GM13977 (cell line): Measurements from ENCODE around the gene GRIK2.

Experiments used
- DNase-seq: peaks from one replicate; pipeline ENCODE4 v3.0.0; 2012; ENCODE audit warnings: low spot score
- CTCF ChIP-seq: IDR thresholded peaks from 2 replicates; pipeline ENCODE4 v1.5.1; 2012; ENCODE audit warnings: mild to moderate bottlenecking, control low read depth; ENCODE audit not compliant: insufficient read depth; ENCODE audit errors: extremely low read depth, missing control alignments
- in situ Hi-C: fragments of 300-500 bp; cut with MboI; formaldehyde crosslinking; loops from one replicate; pipeline ENCODE4 v1.12.0; 2022; ENCODE audit warnings: low sequenced_read_pairs, low pct_unique_long_range_greater_than_20kb, mixed read lengths, inconsistent platforms; ENCODE audit not compliant: unreplicated experiment

Gene GRIK2

DNA sequence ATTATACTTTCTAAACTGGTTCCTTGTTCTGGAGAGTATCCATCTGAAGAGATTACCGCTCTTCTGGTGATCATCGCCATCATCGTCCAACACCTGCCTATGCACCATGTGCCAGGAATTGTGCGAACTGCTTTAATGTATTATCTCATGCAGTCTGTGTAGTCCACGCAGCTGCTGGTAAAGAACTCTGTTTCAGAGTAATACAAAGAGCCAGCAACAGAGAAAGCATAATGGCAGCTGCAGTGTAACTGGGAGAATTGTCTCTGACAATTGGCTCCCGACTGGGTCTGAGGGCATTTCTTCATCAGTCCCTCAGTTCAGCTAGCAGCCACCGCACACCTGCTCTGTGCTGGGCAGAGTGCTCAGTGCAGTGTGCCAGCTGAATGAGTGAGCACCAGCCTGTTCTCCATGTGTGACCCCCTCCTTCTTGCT, 383.4 kb downstream of the GRIK2 start:
- DNase-seq = no peak
- in situ Hi-C loops = no loop called here
- TF ChIP-seq CTCF = no peak

DNA sequence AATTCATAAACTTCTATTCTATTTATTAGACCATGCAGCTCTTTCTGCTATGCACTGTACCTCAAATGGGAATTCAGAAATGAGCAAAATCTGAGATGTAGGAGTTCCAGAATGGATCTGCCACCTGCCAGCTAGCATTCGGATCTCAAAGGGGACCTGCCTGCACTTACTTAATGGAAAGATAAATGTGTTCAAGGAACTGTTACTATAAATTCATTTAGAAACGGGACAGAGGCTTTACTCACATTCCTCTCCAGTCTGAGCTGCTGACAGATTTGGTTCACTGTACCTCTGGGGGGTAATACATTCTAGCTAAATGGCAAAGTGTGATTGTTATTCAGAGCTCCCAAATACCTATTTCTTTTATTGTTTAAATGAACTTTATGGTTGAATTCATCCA, 384.1 kb downstream of the GRIK2 start:
- no peak for TF ChIP-seq CTCF
- in situ Hi-C loops = no loop called here
- DNase-seq = no peak

DNA sequence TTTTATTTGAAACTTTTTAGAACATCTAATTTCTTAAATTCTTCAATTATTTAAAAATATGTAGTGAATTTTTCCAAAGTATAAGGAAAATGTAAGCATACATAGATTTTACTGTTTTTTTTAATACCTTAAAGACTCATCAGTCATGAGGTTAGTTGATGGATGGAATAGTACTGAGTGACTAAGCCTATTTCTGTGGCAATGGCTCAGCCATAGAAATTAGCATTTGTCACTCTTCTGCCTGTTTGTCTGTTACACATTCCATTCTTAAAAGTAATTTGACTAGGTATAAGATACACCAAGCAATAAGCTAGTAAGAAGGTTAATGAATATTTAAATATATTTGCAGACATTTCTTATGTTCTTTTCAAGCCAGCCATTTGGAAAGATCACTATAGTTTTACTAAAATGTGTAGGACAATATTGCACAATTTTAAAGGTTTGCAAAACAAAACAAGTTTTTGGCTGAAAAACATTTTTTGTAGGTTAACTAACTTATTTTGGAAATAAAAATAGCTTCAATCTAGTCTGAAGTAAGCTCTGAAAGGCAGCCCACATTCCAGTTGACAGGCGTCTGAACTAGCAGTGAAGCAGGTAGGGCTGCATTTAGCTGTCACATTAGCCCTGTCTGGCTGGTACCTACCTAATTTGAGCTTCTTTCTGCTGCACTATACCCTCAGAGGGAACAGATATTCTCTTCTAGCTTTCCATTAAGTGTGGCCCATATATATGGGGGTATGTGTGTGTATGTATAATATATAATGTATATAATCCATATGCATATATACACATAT, 385.7 kb downstream of the GRIK2 start:
- in situ Hi-C loops = no loop called here
- DNase-seq = no peak

DNA sequence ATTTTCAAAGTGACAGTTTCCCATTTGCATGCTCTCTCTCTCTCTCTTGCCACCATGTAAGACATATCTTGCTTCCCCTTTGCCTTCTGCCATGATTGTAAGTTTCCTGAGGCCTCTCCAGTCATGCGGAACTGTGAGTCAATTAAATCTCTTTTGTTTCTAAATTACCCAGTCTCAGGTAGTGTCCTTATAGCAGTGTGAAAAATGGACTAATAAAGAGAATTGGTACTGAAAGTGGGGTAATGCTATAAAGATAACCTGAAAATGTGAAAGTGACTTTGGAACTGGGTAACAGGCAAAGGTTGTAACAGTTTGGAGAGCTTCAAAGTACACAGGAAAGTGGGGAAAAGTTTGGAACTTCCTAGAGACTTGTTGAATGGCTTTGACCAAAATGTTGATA, 389.8 kb downstream of the GRIK2 start:
- TF ChIP-seq CTCF = no peak
- DNase-seq = no peak
- in situ Hi-C loops = no loop called here

More for the DNA sequence above, 385.7 kb downstream of the GRIK2 start:
- TF ChIP-seq CTCF = no peak

GRCh38 chr6:101784094-101784493, 390.6 kb downstream of the GRIK2 start:
- no peak for DNase-seq
- no peak for TF ChIP-seq CTCF
- in situ Hi-C loops = no loop called here

GRCh38 chr6:101799531-101799930, 406.0 kb downstream of the GRIK2 start:
- no peak for TF ChIP-seq CTCF
- in situ Hi-C loops = no loop called here
- DNase-seq = no peak

DNA sequence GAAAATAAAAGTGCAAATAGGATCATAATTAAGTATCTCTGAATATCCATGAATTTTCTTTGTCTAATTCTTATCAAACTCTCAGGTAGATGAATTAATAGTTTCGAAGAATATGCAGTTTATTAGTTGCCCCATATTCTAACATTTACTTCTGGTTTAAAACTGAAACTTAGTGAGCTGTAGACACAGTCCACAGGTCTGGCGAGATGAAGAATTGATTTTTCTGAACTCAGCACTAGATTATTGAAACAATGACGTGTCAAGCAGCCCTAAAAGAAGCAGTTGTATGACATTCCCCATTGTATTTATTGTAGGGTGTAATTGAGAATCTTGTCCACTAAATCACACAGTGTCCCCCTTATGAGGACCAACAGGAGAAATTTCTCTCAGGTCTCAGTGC, 407.1 kb downstream of the GRIK2 start:
- no peak for TF ChIP-seq CTCF
- no peak for DNase-seq
- in situ Hi-C loops = no loop called here
